ENCODE results near the gene SLITRK6.

SLITRK6 gene

GRCh38 chr13:85772367-85772766 lies 26.9 kb downstream of the SLITRK6 start:
- TF ChIP-seq GATA2 (IDR thresholded peaks at IDR 0.05; ENCODE audit: low read depth, low read length) (no peak), GATA3 (IDR thresholded peaks at IDR 0.05; ENCODE audit: low read depth, low read length) (no peak)

DNA sequence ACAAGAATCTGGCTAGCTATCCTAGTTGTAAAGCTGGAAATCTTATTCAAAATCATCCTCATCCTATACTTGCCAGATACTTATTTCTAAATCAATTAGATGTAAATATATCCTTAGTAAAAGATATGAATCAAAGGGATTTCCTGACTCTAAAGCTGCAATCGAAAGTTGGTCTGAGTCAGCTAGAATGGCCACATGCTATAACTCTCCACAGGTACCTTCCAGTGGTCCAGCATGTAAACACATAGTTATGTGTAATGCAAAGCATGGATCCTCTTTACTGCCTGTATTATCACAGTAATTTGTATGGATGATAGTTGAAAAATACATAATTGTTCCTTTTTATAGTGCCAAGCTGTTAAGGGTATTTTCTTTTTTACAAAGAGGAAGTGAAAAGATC lies 27.4 kb downstream of the SLITRK6 start:
- TF ChIP-seq GATA3 (IDR thresholded peaks at IDR 0.05; ENCODE audit: low read depth, low read length) (no peak), GATA2 (IDR thresholded peaks at IDR 0.05; ENCODE audit: low read depth, low read length) (no peak)

DNA sequence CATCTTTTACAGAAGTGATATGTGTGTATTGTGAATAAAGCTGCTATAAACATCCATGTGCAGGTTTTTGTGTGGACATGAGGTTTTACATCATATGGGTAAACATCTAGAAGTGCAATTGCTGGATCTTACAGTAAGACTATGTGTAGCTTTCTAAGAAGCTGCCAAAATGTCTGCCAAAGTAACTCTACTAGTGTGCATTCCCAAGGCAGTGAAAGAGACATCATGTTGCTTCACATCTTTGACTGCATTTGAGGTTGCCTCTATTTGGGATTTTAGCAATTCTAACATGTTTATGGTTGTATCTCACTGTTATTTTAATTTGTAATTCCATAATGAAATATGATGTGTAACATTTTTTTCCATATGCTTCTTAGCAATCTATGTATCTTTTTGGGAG lies 30.3 kb downstream of the SLITRK6 start:
- TF ChIP-seq GATA2 (IDR thresholded peaks at IDR 0.05; ENCODE audit: low read depth, low read length) (no peak), GATA3 (IDR thresholded peaks at IDR 0.05; ENCODE audit: low read depth, low read length) (no peak)

- no peak for TF ChIP-seq GATA3 (IDR thresholded peaks at IDR 0.05; ENCODE audit: low read depth, low read length)
- TF ChIP-seq GATA2 (IDR thresholded peaks at IDR 0.05; ENCODE audit: low read depth, low read length): no peak
Measured at GRCh38 chr13:85755123-85755522, 44.1 kb downstream of the SLITRK6 start.

Data from SH-SY5Y (cell line).